Smooth muscle cell (in vitro differentiated cells): Measurements from ENCODE around the gene AP5M1. TPM values are rescaled to one million over a fixed set of nuclear protein-coding genes. Genes with fewer than 3 reads are reported as not detected.
"Not testable (repeated sequence)": the region's sequence is repeated elsewhere in the genome, so short reads cannot be mapped to it uniquely, and the experiment has no call there.

Experiments
- DNase-seq: peaks from one replicate; lab custom pipeline; 2025; ENCODE audit not compliant: unreplicated experiment; lab: John Stamatoyannopoulos, UW
- H2AFZ ChIP-seq: fragments of 200-600 bp; sonication (generic); 2 replicates; pipeline ENCODE4 v1.6.0; 2016; ENCODE audit warnings: antibody characterized with exemption, low read depth, mild to moderate bottlenecking
- H3F3A ChIP-seq: fragments of 200-600 bp; sonication (generic); 2 replicates; pipeline ENCODE4 v1.6.0; 2017; ENCODE audit warnings: antibody characterized with exemption, low read depth
- H3K27ac ChIP-seq: fragments of 200-600 bp; sonication (generic); 2 replicates; pipeline ENCODE4 v1.5.1; 2016; ENCODE audit warnings: low read depth, mild to moderate bottlenecking
- H3K27me3 ChIP-seq: fragments of 200-600 bp; sonication (generic); 2 replicates; pipeline ENCODE4 v1.6.1; 2016; ENCODE audit warnings: low read depth, mild to moderate bottlenecking
- H3K36me3 ChIP-seq: fragments of 200-600 bp; sonication (generic); 2 replicates; pipeline ENCODE4 v1.5.1; 2016; ENCODE audit warnings: low read depth
- H3K4me1 ChIP-seq: fragments of 200-600 bp; sonication (generic); 2 replicates; pipeline ENCODE4 v1.5.1; 2016; ENCODE audit warnings: low read depth
- H3K4me2 ChIP-seq: fragments of 200-600 bp; sonication (generic); 2 replicates; pipeline ENCODE4 v1.6.0; 2016; ENCODE audit warnings: mild to moderate bottlenecking
- H3K4me3 ChIP-seq: fragments of 200-600 bp; sonication (generic); 2 replicates; pipeline ENCODE4 v1.5.1; 2016; ENCODE audit warnings: mild to moderate bottlenecking
- H3K79me2 ChIP-seq: fragments of 200-600 bp; sonication (generic); 2 replicates; pipeline ENCODE4 v1.6.0; 2016; ENCODE audit warnings: low read depth, mild to moderate bottlenecking
- H3K9ac ChIP-seq: fragments of 200-600 bp; sonication (generic); 2 replicates; pipeline ENCODE4 v1.6.0; 2016; ENCODE audit warnings: low read depth
- H3K9me3 ChIP-seq: fragments of 200-600 bp; sonication (generic); replicated peaks from 2 replicates; pipeline ENCODE4 v1.5.1; 2016; ENCODE audit warnings: low read depth
- H4K20me1 ChIP-seq: fragments of 200-600 bp; sonication (generic); 2 replicates; pipeline ENCODE4 v1.6.0; 2016; ENCODE audit warnings: low read depth
- CTCF ChIP-seq: fragments of 200-600 bp; sonication (generic); IDR thresholded peaks from 2 replicates; pipeline ENCODE4 v1.5.1; 2017; ENCODE audit warnings: borderline replicate concordance, mild to moderate bottlenecking, antibody characterized with exemption; ENCODE audit not compliant: insufficient read depth, poor library complexity, severe bottlenecking
- WGBS: methylation state at CpG from one replicate; pipeline ENCODE4 v1.1.7; 2016; ENCODE audit warnings: low lambda C conversion rate; 5-methylcytosine and 5-hydroxymethylcytosine counted together
- polyA plus RNA-seq: library from polyadenylated mRNA; unstranded; fragments of >200 nt; fragmentation: Nextera tagmentation; extraction: Ambion mirVana; gene quantifications from 2 replicates; pipeline ENCODE4 v1.2.1, GENCODE V29; 2016
- total RNA-seq: library from RNA; depleted of rRNA; stranded (reverse); fragments of >200 nt; gene quantifications from 2 replicates; pipeline ENCODE4 v1.2.3, GENCODE V29; 2014

Gene AP5M1
- total and polyA plus RNA-seq, 2 experiments from 2014 or later = 15.7 to 21.7 TPM

- WGBS = 98% methylated on average over 2 of the region's 2 CpGs
- Histone ChIP-seq H3K27me3 (no peaks in the 10 kb centered on the region), H3K4me3 (no peak overlapping the region), H3K27ac (no peak overlapping the region), H3K36me3 (no peaks in the 10 kb centered on the region), H3K9me3 (no peaks in the 10 kb centered on the region), H3K9ac (no peak overlapping the region), H4K20me1 (peaks cover 52% of the 10 kb centered on the region), H2AFZ (no peak overlapping the region), H3F3A (no peaks in the 10 kb centered on the region), H3K4me2 (no peak overlapping the region), H3K4me1 (no peaks in the 10 kb centered on the region), H3K79me2 (peaks cover 31% of the 10 kb centered on the region)
- DNase-seq = no peak
- TF ChIP-seq CTCF = no peak
Observed at GRCh38 chr14:57245941-57246340, 22.8 kb upstream of the AP5M1 start.

GRCh38 chr14:57246933-57247657, 21.7 kb upstream of the AP5M1 start:
- Histone ChIP-seq H3K9ac (no peak overlapping the region), H4K20me1 (peaks cover 64% of the 10 kb centered on the region), H3K4me3 (no peak overlapping the region), H3K27ac (no peak overlapping the region), H3K4me1 (peaks cover 5% of the 10 kb centered on the region), H3K79me2 (peaks cover 42% of the 10 kb centered on the region), H3K4me2 (no peak overlapping the region), H3K27me3 (no peaks in the 10 kb centered on the region), H3K9me3 (no peaks in the 10 kb centered on the region), H3K36me3 (no peaks in the 10 kb centered on the region), H2AFZ (no peak overlapping the region), H3F3A (no peaks in the 10 kb centered on the region)
- no peak for DNase-seq
- no peak for TF ChIP-seq CTCF
- WGBS = 82% methylated on average over 2 of the region's 2 CpGs

GRCh38 chr14:57254884-57255283, 13.9 kb upstream of the AP5M1 start:
- Histone ChIP-seq H4K20me1 (peaks cover 99% of the 10 kb centered on the region), H3K79me2 (peaks cover 99% of the 10 kb centered on the region), H3K27ac (no peak overlapping the region), H3K9me3 (no peaks in the 10 kb centered on the region), H2AFZ (no peak overlapping the region), H3K4me1 (peaks cover 5% of the 10 kb centered on the region), H3K36me3 (no peaks in the 10 kb centered on the region), H3K4me2 (no peak overlapping the region), H3K4me3 (no peak overlapping the region), H3F3A (no peaks in the 10 kb centered on the region), H3K27me3 (no peaks in the 10 kb centered on the region), H3K9ac (no peak overlapping the region)
- DNase-seq = no peak
- no peak for TF ChIP-seq CTCF

- not testable (repeated sequence) for DNase-seq, H3K4me1 ChIP-seq, H2AFZ ChIP-seq, H3K9ac ChIP-seq, H3K9me3 ChIP-seq, H3K27me3 ChIP-seq, H3F3A ChIP-seq, H3K4me2 ChIP-seq, H3K27ac ChIP-seq, H3K36me3 ChIP-seq, H3K4me3 ChIP-seq
- Histone ChIP-seq H4K20me1 (peaks cover 96% of the 10 kb centered on the region), H3K79me2 (peaks cover 97% of the 10 kb centered on the region)
- 96% methylated on average over 2 of the region's 2 CpGs for WGBS
Observed at GRCh38 chr14:57258221-57258620, 10.6 kb upstream of the AP5M1 start.
